ENCODE results near the gene RNF17.

Gene RNF17

GRCh38 chr13:24906268-24906667 is 142.3 kb downstream of the RNF17 start:
- no peak for DNase-seq

GRCh38 chr13:24910502-24911132 is 146.6 kb downstream of the RNF17 start:
- no peak for DNase-seq

- peak; percentile 74 for DNase-seq
Measured at GRCh38 chr13:24911133-24911908, 147.4 kb downstream of the RNF17 start.

GRCh38 chr13:24916464-24916863 is 152.5 kb downstream of the RNF17 start:
- peak; percentile 23 for DNase-seq

- no peak for DNase-seq
Measured at GRCh38 chr13:24921003-24921402, 157.0 kb downstream of the RNF17 start.

GRCh38 chr13:24921881-24922280 is 157.9 kb downstream of the RNF17 start:
- DNase-seq, result no peak

- DNase-seq, result peak; percentile 31
Measured at GRCh38 chr13:24922387-24922744, 158.4 kb downstream of the RNF17 start.

- peak; percentile 99 for DNase-seq
Measured at GRCh38 chr13:24922745-24923591, 159.0 kb downstream of the RNF17 start.

- no peak for DNase-seq
Measured at GRCh38 chr13:24925318-24926231, 161.6 kb downstream of the RNF17 start.

GRCh38 chr13:24927810-24928404 is 163.9 kb downstream of the RNF17 start:
- DNase-seq, result no peak

GRCh38 chr13:24929196-24929595 is 165.2 kb downstream of the RNF17 start:
- no peak for DNase-seq
